ENCODE data around the gene TNFRSF11A.

TNFRSF11A gene

DNA sequence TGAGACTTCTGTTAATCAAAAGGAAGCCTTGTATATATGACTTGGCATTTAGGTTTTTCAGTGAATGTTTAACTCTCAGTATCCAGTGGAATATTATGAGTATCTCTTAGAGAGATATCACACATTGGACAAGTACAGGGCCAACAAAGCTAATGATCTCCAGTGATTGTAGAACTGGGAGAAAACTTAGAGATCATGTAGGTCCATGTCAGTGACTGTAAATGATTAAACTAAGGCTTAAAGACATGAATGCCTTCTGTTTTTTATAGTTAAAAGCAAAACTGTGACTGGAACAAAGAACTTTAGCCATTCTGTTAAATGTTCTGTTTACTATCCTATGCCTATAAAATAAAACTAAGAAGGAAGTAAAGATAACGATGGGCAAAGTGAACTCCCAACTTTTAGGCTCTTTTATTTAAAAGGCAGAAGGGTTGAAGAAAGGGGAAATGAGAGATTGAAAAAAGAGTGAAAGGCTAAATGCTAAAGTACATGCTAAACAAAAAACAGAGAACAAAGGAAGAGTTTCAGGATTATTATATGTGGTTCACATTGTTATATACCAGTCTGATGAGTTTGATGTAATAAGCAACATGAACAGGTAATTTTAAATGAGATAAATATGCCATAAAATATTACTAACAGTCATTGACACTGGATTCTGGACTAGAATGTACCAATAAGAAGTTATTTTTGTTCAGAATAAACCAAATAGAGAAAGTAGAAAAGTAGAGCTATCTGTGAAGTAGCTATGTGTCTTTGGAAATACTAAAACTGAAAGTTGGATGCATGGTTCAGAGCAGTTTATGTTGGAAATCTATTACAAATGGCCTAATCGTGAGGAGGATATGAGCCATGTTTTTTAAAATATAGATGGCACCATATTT lies 37.1 kb upstream of the TNFRSF11A start:
- Histone ChIP-seq H3K9me3 (ENCODE audit: control insufficient read depth in 5 of 5, low read length in 5 of 5) (no peaks in the 10 kb centered on the region), H3K27me3 (ENCODE audit: control insufficient read depth in 5 of 5, insufficient read depth in 4 of 5, low read length in 5 of 5) (no peaks in the 10 kb centered on the region), H3K27ac (ENCODE audit: low read depth, low read length) (no peak overlapping the region), H3K4me3 (ENCODE audit: low read depth in 1 of 5, low read length in 5 of 5) (no peak overlapping the region), H3K4me1 (ENCODE audit: control insufficient read depth in 5 of 5, insufficient read depth in 5 of 5, low read length in 5 of 5) (no peaks in the 10 kb centered on the region), H3K36me3 (ENCODE audit: control insufficient read depth in 5 of 5, insufficient read depth in 5 of 5, low read length in 5 of 5) (peaks cover 14 to 35% (median 29%) of the 10 kb centered on the region in 5 donors), H3K9ac (ENCODE audit: low read length in 5 of 5) (no peak overlapping the region)

- no peak overlapping the region for H3K27ac ChIP-seq (ENCODE audit: low read depth, low read length)
- peaks cover 14 to 41% (median 30%) of the 10 kb centered on the region in 5 donors for H3K36me3 ChIP-seq (ENCODE audit: control insufficient read depth in 5 of 5, insufficient read depth in 5 of 5, low read length in 5 of 5)
- H3K9me3 ChIP-seq (ENCODE audit: control insufficient read depth in 5 of 5, low read length in 5 of 5) = no peaks in the 10 kb centered on the region
- H3K4me3 ChIP-seq (ENCODE audit: low read depth in 1 of 5, low read length in 5 of 5) = no peak overlapping the region
- no peaks in the 10 kb centered on the region for H3K27me3 ChIP-seq (ENCODE audit: control insufficient read depth in 5 of 5, insufficient read depth in 4 of 5, low read length in 5 of 5)
- no peak overlapping the region for H3K9ac ChIP-seq (ENCODE audit: low read length in 5 of 5)
- H3K4me1 ChIP-seq (ENCODE audit: control insufficient read depth in 5 of 5, insufficient read depth in 5 of 5, low read length in 5 of 5) = no peaks in the 10 kb centered on the region
Measured at GRCh38 chr18:62288665-62289008, 36.5 kb upstream of the TNFRSF11A start.

- Histone ChIP-seq H3K36me3 (ENCODE audit: control insufficient read depth in 5 of 5, insufficient read depth in 5 of 5, low read length in 5 of 5) (peaks cover 14 to 43% (median 30%) of the 10 kb centered on the region in 5 donors), H3K9me3 (ENCODE audit: control insufficient read depth in 5 of 5, low read length in 5 of 5) (no peaks in the 10 kb centered on the region), H3K4me3 (ENCODE audit: low read depth in 1 of 5, low read length in 5 of 5) (no peak overlapping the region), H3K4me1 (ENCODE audit: control insufficient read depth in 5 of 5, insufficient read depth in 5 of 5, low read length in 5 of 5) (no peaks in the 10 kb centered on the region), H3K27ac (ENCODE audit: low read depth, low read length) (no peak overlapping the region), H3K27me3 (ENCODE audit: control insufficient read depth in 5 of 5, insufficient read depth in 4 of 5, low read length in 5 of 5) (no peaks in the 10 kb centered on the region), H3K9ac (ENCODE audit: low read length in 5 of 5) (no peak overlapping the region)
Measured at GRCh38 chr18:62289047-62289446, 36.1 kb upstream of the TNFRSF11A start.

GRCh38 chr18:62294073-62294472 lies 31.0 kb upstream of the TNFRSF11A start:
- no peaks in the 10 kb centered on the region for H3K9me3 ChIP-seq (ENCODE audit: control insufficient read depth in 5 of 5, low read length in 5 of 5)
- H3K27ac ChIP-seq (ENCODE audit: low read depth, low read length) = no peak overlapping the region
- H3K36me3 ChIP-seq (ENCODE audit: control insufficient read depth in 5 of 5, insufficient read depth in 5 of 5, low read length in 5 of 5) = peaks cover 11 to 35% (median 27%) of the 10 kb centered on the region in 5 donors
- H3K9ac ChIP-seq (ENCODE audit: low read length in 5 of 5) = no peak overlapping the region
- no peaks in the 10 kb centered on the region for H3K4me1 ChIP-seq (ENCODE audit: control insufficient read depth in 5 of 5, insufficient read depth in 5 of 5, low read length in 5 of 5)
- H3K4me3 ChIP-seq (ENCODE audit: low read depth in 1 of 5, low read length in 5 of 5) = no peak overlapping the region
- H3K27me3 ChIP-seq (ENCODE audit: control insufficient read depth in 5 of 5, insufficient read depth in 4 of 5, low read length in 5 of 5) = no peaks in the 10 kb centered on the region

DNA sequence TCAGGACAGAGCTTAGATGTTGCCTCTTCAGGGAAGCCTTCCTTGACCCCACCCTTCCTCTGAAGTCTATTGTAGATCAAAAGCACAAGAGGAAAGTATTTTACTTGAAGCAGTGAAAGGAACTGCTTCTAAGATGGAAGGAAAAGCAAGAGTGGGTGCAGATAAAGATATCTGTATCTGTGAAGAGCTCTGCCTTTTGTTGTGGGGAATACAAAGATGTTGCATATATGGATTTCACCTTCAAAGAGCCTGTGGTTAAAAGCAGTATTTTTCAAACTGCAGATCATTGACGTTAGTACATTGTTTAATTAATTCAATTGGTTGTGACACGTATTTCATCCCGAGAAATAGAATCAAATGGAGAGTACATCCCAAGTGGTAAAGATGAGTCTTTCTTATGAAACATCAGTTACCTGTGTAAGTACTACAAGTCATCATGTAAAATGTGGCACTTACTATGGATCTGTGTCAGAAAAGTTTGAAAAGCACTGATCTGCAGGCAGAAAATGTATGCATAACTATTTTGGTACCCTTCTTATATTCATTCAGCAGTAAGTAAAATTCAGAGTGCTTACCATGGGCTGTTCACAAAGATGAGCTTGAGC lies 24.6 kb upstream of the TNFRSF11A start:
- no peaks in the 10 kb centered on the region for H3K27me3 ChIP-seq (ENCODE audit: control insufficient read depth in 5 of 5, insufficient read depth in 4 of 5, low read length in 5 of 5)
- H3K9me3 ChIP-seq (ENCODE audit: control insufficient read depth in 5 of 5, low read length in 5 of 5) = no peaks in the 10 kb centered on the region
- H3K36me3 ChIP-seq (ENCODE audit: control insufficient read depth in 5 of 5, insufficient read depth in 5 of 5, low read length in 5 of 5) = peaks cover 25 to 60% (median 31%) of the 10 kb centered on the region in 5 donors
- no peak overlapping the region for H3K4me3 ChIP-seq (ENCODE audit: low read depth in 1 of 5, low read length in 5 of 5)
- H3K27ac ChIP-seq (ENCODE audit: low read depth, low read length) = no peak overlapping the region
- no peak overlapping the region for H3K9ac ChIP-seq (ENCODE audit: low read length in 5 of 5)
- no peaks in the 10 kb centered on the region for H3K4me1 ChIP-seq (ENCODE audit: control insufficient read depth in 5 of 5, insufficient read depth in 5 of 5, low read length in 5 of 5)

GRCh38 chr18:62301322-62301721 lies 23.8 kb upstream of the TNFRSF11A start:
- Histone ChIP-seq H3K9ac (ENCODE audit: low read length in 5 of 5) (no peak overlapping the region), H3K4me3 (ENCODE audit: low read depth in 1 of 5, low read length in 5 of 5) (no peak overlapping the region), H3K4me1 (ENCODE audit: control insufficient read depth in 5 of 5, insufficient read depth in 5 of 5, low read length in 5 of 5) (no peaks in the 10 kb centered on the region), H3K27me3 (ENCODE audit: control insufficient read depth in 5 of 5, insufficient read depth in 4 of 5, low read length in 5 of 5) (no peaks in the 10 kb centered on the region), H3K27ac (ENCODE audit: low read depth, low read length) (no peak overlapping the region), H3K36me3 (ENCODE audit: control insufficient read depth in 5 of 5, insufficient read depth in 5 of 5, low read length in 5 of 5) (peaks cover 25 to 60% (median 31%) of the 10 kb centered on the region in 5 donors), H3K9me3 (ENCODE audit: control insufficient read depth in 5 of 5, low read length in 5 of 5) (no peaks in the 10 kb centered on the region)

DNA sequence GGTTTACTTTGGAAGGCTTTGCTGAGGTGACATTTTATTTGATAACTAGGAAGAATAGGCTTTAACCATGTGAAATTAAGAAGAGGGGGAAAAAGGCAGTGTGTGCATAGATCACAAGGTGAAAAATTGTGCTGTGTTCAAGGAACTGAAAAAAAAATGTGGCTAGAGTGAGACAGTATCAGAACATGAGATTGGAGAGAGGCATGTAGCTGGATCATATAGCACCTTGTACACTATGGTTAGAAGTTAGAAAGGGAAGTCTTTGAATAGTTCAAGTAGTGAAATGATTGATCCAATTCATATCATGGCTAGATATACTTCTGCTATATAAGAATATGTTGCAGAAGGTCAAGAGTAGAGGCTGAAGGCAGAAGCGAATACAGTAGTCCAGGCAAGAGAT lies 12.3 kb upstream of the TNFRSF11A start:
- Histone ChIP-seq H3K4me3 (ENCODE audit: low read depth in 1 of 5, low read length in 5 of 5) (no peak overlapping the region), H3K27me3 (ENCODE audit: control insufficient read depth in 5 of 5, insufficient read depth in 4 of 5, low read length in 5 of 5) (no peaks in the 10 kb centered on the region), H3K4me1 (ENCODE audit: control insufficient read depth in 5 of 5, insufficient read depth in 5 of 5, low read length in 5 of 5) (no peaks in the 10 kb centered on the region), H3K27ac (ENCODE audit: low read depth, low read length) (no peak overlapping the region), H3K9ac (ENCODE audit: low read length in 5 of 5) (no peak overlapping the region), H3K9me3 (ENCODE audit: control insufficient read depth in 5 of 5, low read length in 5 of 5) (no peaks in the 10 kb centered on the region), H3K36me3 (ENCODE audit: control insufficient read depth in 5 of 5, insufficient read depth in 5 of 5, low read length in 5 of 5) (peaks cover under 1 to 18% (median 9%) of the 10 kb centered on the region in 5 donors)

GRCh38 chr18:62318228-62319180 lies 6.6 kb upstream of the TNFRSF11A start:
- no peak overlapping the region for H3K9ac ChIP-seq (ENCODE audit: low read length in 5 of 5)
- H3K9me3 ChIP-seq (ENCODE audit: control insufficient read depth in 5 of 5, low read length in 5 of 5) = no peaks in the 10 kb centered on the region
- no peak overlapping the region for H3K27ac ChIP-seq (ENCODE audit: low read depth, low read length)
- H3K4me3 ChIP-seq (ENCODE audit: low read depth in 1 of 5, low read length in 5 of 5) = no peak overlapping the region
- H3K36me3 ChIP-seq (ENCODE audit: control insufficient read depth in 5 of 5, insufficient read depth in 5 of 5, low read length in 5 of 5) = no peaks in the 10 kb centered on the region
- no peaks in the 10 kb centered on the region for H3K27me3 ChIP-seq (ENCODE audit: control insufficient read depth in 5 of 5, insufficient read depth in 4 of 5, low read length in 5 of 5)
- no peaks in the 10 kb centered on the region for H3K4me1 ChIP-seq (ENCODE audit: control insufficient read depth in 5 of 5, insufficient read depth in 5 of 5, low read length in 5 of 5)

GRCh38 chr18:62321201-62321600 lies 3.9 kb upstream of the TNFRSF11A start:
- Histone ChIP-seq H3K27me3 (ENCODE audit: control insufficient read depth in 5 of 5, insufficient read depth in 4 of 5, low read length in 5 of 5) (peaks cover 3 to 8% (median 7%) of the 10 kb centered on the region in 5 donors), H3K9me3 (ENCODE audit: control insufficient read depth in 5 of 5, low read length in 5 of 5) (no peaks in the 10 kb centered on the region), H3K4me3 (ENCODE audit: low read depth in 1 of 5, low read length in 5 of 5) (no peak overlapping the region), H3K27ac (ENCODE audit: low read depth, low read length) (no peak overlapping the region), H3K36me3 (ENCODE audit: control insufficient read depth in 5 of 5, insufficient read depth in 5 of 5, low read length in 5 of 5) (no peaks in the 10 kb centered on the region), H3K9ac (ENCODE audit: low read length in 5 of 5) (no peak overlapping the region), H3K4me1 (ENCODE audit: control insufficient read depth in 5 of 5, insufficient read depth in 5 of 5, low read length in 5 of 5) (peaks cover 0 to 22% (median 17%) of the 10 kb centered on the region in 5 donors)

Measured in subcutaneous abdominal adipose tissue (tissue), 5 donors.